Measurements from ENCODE around the gene PARVG.

The PARVG gene

DNA sequence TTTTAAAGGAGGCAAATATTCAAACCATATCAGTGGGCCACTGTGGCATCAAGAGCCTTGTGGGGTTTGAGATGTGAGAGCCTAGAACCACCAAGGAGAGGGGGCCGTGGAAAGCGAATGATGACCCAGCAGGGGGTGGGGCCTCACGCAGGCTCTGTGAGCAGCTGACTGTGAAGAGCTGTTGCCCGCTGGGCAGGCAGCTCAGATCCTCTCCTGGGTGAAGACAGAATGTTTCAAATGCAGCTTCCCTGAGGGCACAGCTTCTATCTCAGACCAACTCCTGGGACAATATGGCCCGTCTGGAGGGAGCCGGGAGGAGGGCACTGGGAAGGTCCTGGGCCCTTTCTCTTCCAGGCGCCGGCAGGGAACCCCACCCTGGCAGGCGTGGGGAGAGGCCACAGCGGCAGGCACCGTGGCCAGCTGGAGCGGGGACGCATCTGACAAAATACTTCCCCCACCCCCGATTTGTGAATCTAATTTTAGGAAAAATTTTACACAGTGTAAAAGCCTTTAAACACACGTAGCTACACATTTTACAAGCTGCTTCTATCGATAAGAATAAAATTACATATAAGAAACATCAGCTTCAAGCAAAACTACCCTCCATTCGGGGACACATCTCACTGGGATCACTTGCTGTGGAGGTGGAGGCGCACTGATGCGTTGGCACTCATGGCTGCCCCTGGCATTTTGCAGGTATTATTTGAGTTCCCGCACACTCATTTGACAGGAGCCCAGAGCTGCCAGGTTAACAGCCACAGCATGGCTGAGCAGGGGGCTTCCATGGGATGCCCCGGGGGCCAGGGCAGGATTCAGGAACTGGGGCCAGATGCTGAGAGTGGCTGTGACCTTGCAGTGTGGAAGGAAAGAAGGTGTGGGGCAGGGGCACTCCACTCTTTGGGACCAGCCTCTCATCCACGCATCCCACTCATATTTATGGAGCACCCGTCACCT lies 40.3 kb downstream of the PARVG start:
- TF ChIP-seq, protein P1, sequence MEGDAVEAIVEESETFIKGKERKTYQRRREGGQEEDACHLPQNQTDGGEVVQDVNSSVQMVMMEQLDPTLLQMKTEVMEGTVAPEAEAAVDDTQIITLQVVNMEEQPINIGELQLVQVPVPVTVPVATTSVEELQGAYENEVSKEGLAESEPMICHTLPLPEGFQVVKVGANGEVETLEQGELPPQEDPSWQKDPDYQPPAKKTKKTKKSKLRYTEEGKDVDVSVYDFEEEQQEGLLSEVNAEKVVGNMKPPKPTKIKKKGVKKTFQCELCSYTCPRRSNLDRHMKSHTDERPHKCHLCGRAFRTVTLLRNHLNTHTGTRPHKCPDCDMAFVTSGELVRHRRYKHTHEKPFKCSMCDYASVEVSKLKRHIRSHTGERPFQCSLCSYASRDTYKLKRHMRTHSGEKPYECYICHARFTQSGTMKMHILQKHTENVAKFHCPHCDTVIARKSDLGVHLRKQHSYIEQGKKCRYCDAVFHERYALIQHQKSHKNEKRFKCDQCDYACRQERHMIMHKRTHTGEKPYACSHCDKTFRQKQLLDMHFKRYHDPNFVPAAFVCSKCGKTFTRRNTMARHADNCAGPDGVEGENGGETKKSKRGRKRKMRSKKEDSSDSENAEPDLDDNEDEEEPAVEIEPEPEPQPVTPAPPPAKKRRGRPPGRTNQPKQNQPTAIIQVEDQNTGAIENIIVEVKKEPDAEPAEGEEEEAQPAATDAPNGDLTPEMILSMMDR (IDR thresholded peaks at IDR 0.05; ENCODE audit: low read length, missing control alignments) = no peak
- DNase-seq (ENCODE audit: low read depth) = no peak
- no peak overlapping the region for H3K4me3 ChIP-seq (replicated peaks; ENCODE audit: low read depth, low read length)

DNA sequence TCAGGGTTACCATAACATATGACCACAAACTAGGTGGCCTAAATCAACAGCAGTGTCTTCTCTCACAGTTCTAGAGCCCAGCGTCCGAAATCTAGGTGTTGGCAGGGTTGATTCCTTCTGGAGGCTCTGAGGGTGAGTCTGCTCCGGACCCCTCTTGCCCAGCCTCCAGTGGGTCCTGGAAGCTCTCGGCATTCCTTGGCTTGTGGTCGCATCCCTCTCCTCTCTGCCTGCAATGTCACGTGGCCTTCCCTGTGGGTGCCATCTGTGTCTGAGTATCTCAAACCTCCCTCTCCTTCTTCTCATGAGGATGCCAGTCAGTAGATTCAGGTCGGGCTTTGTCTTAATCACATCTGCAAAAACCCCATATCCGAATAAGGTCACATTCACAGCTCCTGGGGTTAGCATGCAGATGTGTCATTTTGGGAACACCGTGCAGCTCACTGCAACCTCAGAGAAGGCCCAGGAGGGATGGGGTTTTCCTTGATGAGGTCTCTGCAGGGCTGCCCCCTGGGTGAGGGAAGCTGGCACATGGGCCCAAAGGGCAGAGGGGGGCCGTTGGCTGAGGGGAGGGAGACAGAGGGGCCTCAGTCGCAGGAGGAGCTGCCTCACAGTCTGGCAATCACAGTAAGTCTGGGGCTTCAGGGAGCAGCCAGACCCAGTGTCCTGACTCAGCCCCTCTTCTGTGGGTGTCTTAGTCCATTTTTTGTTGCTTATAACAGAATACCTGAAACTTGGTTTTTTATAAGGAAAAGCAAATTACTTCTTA lies 41.2 kb downstream of the PARVG start:
- H3K4me3 ChIP-seq (replicated peaks; ENCODE audit: low read depth, low read length) = no peak overlapping the region
- no peak for DNase-seq (ENCODE audit: low read depth)
- TF ChIP-seq, protein P1 (IDR thresholded peaks at IDR 0.05; ENCODE audit: low read length, missing control alignments) = no peak

DNA sequence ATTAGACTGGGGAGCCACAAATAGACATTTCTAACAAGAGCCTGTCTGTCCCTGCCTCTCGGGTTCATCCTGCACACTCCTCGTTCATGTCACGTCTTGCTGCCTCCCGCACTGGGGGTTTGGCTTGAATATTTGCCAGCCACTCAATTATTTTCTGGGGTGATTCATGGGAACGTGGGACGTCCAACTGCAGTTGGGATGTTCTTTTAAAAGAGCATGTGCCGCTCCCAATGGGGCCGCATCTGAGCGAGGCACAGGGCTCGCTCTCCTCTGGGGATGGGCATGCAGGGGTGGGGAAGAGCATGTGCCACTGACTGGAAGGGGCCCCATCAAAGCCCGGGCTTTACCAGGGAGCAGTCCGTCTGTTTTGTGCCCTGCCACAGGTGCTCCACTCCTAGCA lies 43.4 kb downstream of the PARVG start:
- TF ChIP-seq, protein P1 (IDR thresholded peaks at IDR 0.05; ENCODE audit: low read length, missing control alignments) = no peak
- DNase-seq (ENCODE audit: low read depth) = no peak
- no peak overlapping the region for H3K4me3 ChIP-seq (replicated peaks; ENCODE audit: low read depth, low read length)

DNA sequence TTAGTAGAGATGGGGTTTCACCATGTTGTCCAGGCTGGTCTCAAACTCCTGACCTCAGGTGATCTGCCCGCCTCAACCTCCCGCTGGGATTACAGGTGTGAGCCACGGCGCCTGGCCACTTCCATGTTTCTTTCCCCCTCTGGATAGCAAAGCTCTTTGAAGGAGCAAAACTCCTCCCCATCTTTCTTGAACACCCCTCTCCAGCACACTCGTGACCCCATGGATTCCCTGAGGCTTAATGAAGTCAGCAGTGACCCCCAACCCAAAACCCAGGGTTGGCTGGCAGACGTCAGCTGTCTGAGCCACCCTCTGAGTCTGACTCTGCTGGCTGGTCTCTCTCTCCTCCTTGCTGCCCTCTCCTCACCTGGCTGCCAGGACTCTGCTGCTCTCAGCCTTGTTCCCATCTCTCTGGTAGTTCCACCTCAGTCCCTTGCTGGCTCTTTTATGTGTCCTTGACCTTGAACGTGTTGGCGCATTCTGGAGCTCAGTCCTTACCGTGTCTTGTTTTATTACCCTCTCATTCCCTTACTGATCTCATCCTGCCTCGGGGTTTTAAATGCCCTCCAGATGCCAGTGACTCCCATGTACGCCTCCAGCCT lies 44.5 kb downstream of the PARVG start:
- DNase-seq (ENCODE audit: low read depth) = no peak
- TF ChIP-seq, protein P1 (IDR thresholded peaks at IDR 0.05; ENCODE audit: low read length, missing control alignments) = no peak
- H3K4me3 ChIP-seq (replicated peaks; ENCODE audit: low read depth, low read length) = no peak overlapping the region

DNA sequence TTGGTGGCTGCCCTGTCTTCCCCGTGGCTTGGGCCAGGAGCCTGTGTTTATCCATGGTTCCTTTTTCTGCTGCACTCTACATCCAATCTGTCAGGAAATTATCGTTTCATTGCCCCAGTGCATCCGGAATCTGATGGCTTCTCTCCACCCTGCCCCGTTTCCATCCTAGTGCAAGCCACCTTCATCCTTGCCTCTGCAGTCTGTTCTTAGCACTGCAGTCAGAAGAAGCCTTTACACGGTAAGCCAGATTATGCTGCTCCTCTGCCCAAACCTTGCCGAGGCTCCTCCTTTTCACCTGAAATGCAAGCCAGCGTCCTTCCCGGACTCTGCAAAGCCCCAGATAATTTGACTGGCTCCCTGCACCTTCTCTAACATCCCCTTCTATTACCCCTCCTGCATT lies 45.1 kb downstream of the PARVG start:
- DNase-seq (ENCODE audit: low read depth) = no peak
- H3K4me3 ChIP-seq (replicated peaks; ENCODE audit: low read depth, low read length) = no peak overlapping the region
- TF ChIP-seq, protein P1 (IDR thresholded peaks at IDR 0.05; ENCODE audit: low read length, missing control alignments) = no peak

DNA sequence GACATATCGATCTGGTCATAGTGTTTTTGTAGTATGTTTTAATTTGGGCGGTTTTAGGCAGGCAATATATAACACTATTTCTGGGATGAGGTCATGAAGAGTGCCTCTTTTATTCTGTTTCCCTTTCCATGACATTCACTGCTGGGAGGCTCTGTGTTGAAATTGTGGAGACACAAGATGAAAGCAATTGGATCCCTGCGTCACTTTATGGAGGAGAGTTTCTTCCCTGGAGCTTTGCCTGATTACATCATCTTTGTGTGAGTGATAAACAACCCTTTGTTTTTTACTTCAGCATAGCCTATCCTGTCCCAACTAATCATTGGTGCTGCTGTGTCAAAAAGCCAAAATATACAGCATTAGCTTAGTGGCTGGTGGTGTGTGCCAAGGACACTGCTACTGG lies 48.6 kb downstream of the PARVG start:
- TF ChIP-seq, protein P1 (IDR thresholded peaks at IDR 0.05; ENCODE audit: low read length, missing control alignments) = no peak
- no peak overlapping the region for H3K4me3 ChIP-seq (replicated peaks; ENCODE audit: low read depth, low read length)
- DNase-seq (ENCODE audit: low read depth) = no peak
